Muscle layer of duodenum (tissue), 2 donors: ENCODE results near the gene CNKSR1.

ENCODE experiments used
- H3K27ac ChIP-seq: one replicate; pipeline ENCODE4 v1.7.0; 2013; ENCODE audit warnings: mild to moderate bottlenecking, low read length
- H3K27me3 ChIP-seq: one replicate; pipeline ENCODE4 v1.7.0; 2013; ENCODE audit warnings: low read depth, mild to moderate bottlenecking, control low read depth, low read length
- H3K36me3 ChIP-seq, 2 donors: one replicate each; pipeline ENCODE4 v1.7.0; 2013; ENCODE audit warnings: low read length in 2 of 2, control low read depth in 1 of 2, mild to moderate bottlenecking in 1 of 2; ENCODE audit not compliant: insufficient read depth in 2 of 2, control insufficient read depth in 1 of 2
- H3K4me1 ChIP-seq, 2 donors: one replicate each; pipeline ENCODE4 v1.7.0; 2013; ENCODE audit warnings: low read length in 2 of 2, mild to moderate bottlenecking in 2 of 2, control low read depth in 1 of 2, moderate library complexity in 1 of 2; ENCODE audit not compliant: insufficient read depth in 2 of 2, control insufficient read depth in 1 of 2
- H3K4me3 ChIP-seq, 2 donors: one replicate each; pipeline ENCODE4 v1.7.0; 2013; ENCODE audit warnings: low read length in 2 of 2, low read depth in 1 of 2, mild to moderate bottlenecking in 1 of 2
- H3K9me3 ChIP-seq, 2 donors: one replicate each; pipeline ENCODE4 v1.7.0; 2013; ENCODE audit warnings: low read length in 2 of 2, control low read depth in 1 of 2, mild to moderate bottlenecking in 1 of 2; ENCODE audit not compliant: control insufficient read depth in 1 of 2
- donor health status: healthy.

The CNKSR1 gene

DNA sequence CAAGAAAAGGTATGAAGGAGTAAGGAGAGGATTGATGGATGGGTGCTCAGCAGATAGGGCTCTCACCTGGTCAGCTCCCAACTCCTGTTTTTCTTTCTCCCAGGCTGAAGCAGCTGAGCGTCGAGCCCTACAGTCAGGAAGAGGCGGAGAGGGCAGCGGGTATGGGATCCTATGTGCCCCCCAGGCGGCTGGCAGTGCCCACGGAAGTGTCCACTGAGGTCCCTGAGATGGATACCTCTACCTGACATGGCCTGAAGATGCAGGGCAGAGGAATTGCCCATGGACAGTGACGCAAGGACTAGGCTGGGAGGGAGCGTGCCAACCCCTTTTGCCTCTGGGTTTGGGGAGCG, 6.8 kb upstream of the CNKSR1 start:
- no peaks in the 10 kb centered on the region for H3K27me3 ChIP-seq
- peak overlapping the region; percentile 72 for H3K27ac ChIP-seq
- no peaks in the 10 kb centered on the region for H3K9me3 ChIP-seq
- peaks cover 10 to 22% of the 10 kb centered on the region in 2 donors for H3K4me1 ChIP-seq
- no peaks in the 10 kb centered on the region for H3K36me3 ChIP-seq
- H3K4me3 ChIP-seq = peak overlapping the region; percentile 79 to 89

DNA sequence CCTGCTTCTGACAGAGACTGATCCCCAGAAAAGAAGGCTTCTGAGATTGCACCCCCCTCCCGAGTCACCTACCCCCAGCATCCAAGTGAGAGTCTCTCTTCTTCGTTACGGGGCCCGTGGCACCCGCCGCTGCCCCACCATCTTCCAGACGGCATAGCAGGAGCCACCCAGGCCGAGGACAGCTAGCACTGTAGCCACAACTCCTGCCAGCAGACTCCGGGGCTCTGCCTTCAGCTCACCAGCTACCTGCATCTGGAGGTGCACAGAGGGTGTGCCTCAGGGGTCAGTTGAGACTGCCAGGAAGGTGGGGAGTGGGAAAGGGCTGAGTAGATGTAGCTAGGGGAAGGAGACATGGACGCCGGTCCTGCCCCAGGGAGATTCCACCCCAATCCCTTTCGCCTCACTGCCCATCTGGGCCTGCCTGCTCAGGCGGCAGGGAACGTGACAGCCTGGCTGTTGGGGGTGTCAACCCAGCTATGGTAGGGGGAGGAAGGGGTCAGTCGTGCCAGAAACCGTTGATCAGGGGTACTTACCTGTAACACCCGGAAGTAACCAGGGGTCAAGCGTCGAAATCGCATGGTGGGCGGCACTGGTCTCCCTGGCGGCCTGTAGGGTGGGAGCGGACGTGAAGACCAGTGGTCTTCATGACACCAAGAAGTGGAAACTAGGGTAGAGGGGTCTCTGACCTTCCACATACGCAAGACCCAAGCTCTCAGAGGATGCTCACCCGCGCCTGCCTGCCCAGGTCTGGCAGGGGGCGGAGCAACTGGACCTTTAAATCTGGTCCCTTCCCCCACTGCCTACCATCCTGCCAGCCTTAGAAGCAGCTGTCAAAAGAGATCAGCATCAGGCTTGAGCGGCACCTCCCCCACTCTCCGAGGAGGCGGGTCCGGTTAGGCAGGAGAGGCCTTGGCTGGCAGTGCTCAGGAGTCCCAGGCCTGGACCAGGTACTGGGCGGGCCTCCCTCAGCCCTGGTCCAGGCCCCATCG, 5.9 kb upstream of the CNKSR1 start, which contains the start of gene ZNF593OS:
Gene ZNF593OS (minus strand): TSS at position 749 of the 989 bp plus-strand sequence. CDS start 171 bp downstream, at position 578.
- Histone ChIP-seq H3K4me3 (peak within 1 kb of the TSS; percentile 79 to 89), H3K27ac (no peak within 1 kb of the TSS), H3K4me1 (peaks cover 10 to 22% of the 10 kb centered on the region in 2 donors)

DNA sequence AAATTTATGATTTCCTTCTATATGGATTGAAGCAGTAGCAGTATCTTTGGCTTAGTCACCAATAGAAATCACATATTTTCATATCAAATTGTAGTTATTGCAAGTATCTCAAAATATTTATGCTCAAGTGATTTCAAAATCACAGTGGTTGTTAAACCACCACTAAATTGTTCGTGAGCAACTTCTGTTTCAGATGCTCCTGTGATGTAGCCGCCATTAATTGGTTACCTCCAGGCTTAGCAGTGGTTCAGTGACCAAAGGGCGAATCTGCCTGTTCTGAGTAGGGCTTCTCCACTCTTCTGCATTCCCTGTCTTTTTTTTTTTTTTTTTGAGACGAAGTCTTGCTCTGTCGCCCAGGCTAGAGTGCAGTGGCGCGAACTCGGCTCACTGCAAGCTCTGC, 1.9 kb upstream of the CNKSR1 start:
- no peaks in the 10 kb centered on the region for H3K9me3 ChIP-seq
- no peak overlapping the region for H3K27ac ChIP-seq
- no peaks in the 10 kb centered on the region for H3K36me3 ChIP-seq
- peaks cover 5 to 13% of the 10 kb centered on the region in 2 donors for H3K4me1 ChIP-seq
- H3K27me3 ChIP-seq = no peaks in the 10 kb centered on the region
- no peak overlapping the region for H3K4me3 ChIP-seq

More for the DNA sequence above, 5.9 kb upstream of the CNKSR1 start, which contains the start of gene ZNF593OS:
- Histone ChIP-seq H3K36me3 (no peaks in the 10 kb centered on the region), H3K27me3 (no peaks in the 10 kb centered on the region), H3K9me3 (no peaks in the 10 kb centered on the region)

DNA sequence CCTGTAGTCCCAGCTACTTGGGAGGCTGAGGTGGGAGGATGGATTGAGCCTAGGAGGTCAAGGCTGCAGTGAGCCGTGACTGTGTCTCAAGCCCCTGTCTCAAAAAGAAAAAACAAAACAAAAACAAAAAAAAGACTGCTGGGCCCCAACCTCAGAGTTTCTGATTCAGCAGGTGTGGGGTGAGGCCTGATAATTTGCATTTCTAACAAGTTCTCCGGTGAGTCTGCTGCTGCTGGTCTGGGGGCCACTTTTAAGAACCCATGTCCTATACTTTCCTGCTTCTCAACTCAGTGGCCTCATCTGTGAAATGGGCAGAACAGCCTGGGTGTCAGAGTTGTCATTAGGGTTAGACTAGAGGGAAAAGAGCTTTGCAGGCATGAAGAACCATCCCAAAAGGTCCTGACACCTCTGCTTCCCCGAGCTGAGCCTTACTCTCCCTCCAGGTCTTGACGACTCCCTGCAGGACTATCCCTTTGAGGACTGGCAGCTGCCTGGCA, 2.8 kb downstream of the CNKSR1 start:
- H3K27me3 ChIP-seq = no peaks in the 10 kb centered on the region
- no peaks in the 10 kb centered on the region for H3K9me3 ChIP-seq
- H3K4me1 ChIP-seq = no peaks in the 10 kb centered on the region
- no peak overlapping the region for H3K4me3 ChIP-seq
- H3K27ac ChIP-seq = no peak overlapping the region
- H3K36me3 ChIP-seq = no peaks in the 10 kb centered on the region

DNA sequence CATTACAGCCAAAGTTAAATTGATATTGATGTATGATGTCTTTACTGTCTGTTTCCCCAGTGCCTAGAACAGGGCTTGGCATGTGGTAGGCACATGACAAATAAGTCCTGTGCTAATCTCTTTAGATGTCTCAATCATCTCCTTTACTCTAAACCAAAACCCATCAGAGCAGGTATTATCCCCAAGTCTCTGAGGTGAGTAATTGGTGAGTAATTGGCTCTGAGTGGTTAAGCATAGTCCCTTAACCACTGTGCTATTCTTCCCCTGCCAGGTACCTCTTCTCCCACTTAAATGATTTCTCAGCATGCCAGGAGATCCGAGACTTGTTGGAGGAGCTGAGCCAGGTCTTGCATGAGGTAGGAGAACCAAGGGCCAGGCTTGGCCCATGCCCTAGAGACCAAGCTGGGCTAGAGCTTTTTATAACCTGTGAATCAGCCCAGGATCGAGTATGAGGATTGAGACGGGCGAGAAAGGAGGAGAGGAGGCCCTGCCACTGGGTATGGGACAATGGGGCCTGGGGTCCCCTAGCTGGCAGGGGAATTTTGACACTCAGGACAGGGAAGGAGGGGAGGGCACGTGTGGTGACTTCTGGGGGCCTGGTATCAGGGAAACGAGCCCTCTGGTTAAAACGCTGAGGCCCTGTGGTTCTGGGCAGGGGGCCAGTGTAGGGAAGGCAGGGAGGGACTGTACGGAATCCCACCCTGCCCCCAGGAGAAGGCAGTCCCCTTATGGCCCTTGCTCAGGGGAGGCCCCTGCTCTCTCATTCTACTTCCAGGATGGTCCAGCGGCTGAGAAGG, 4.5 kb downstream of the CNKSR1 start:
- Histone ChIP-seq H3K4me1 (no peaks in the 10 kb centered on the region), H3K4me3 (no peak overlapping the region), H3K27me3 (no peaks in the 10 kb centered on the region), H3K27ac (no peak overlapping the region), H3K9me3 (no peaks in the 10 kb centered on the region), H3K36me3 (no peaks in the 10 kb centered on the region)

DNA sequence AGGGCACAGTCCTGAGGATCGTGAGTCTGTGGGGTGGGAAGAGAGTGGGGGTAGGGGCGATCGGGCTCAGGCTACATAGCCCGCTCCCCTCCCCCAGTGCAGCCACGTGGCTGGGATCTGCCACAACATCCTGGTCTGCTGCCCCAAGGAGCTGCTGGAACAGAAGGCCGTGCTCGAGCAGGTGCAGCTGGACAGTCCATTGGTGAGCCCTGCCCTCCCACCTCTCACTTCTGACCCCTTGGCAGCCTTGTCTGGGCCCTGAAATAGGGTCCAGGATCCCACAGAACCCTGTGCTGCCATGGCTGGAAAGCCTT, 5.0 kb downstream of the CNKSR1 start:
- H3K4me1 ChIP-seq = no peaks in the 10 kb centered on the region
- H3K9me3 ChIP-seq = no peaks in the 10 kb centered on the region
- no peaks in the 10 kb centered on the region for H3K36me3 ChIP-seq
- no peaks in the 10 kb centered on the region for H3K27me3 ChIP-seq
- H3K4me3 ChIP-seq = no peak overlapping the region
- H3K27ac ChIP-seq = no peak overlapping the region

DNA sequence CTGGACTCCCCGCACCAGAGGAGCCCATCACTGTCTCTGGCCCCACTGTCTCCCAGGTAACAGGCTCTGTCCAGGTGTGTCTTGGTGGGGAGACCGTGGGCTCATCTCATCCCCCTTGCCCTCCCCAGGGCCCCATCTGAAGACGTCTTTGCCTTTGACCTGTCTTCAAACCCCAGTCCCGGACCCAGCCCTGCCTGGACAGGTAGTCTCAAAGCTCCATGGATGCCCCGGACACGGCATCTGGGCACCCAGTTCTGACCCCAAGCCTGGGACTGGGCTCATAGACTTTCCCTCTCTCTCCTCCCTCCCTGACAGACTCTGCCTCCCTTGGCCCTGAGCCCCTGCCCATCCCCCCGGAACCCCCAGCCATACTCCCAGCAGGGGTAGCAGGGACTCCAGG, 6.8 kb downstream of the CNKSR1 start:
- H3K9me3 ChIP-seq = no peaks in the 10 kb centered on the region
- H3K4me3 ChIP-seq = no peak overlapping the region
- no peak overlapping the region for H3K27ac ChIP-seq
- H3K36me3 ChIP-seq = no peaks in the 10 kb centered on the region
- no peaks in the 10 kb centered on the region for H3K4me1 ChIP-seq
- H3K27me3 ChIP-seq = no peaks in the 10 kb centered on the region

DNA sequence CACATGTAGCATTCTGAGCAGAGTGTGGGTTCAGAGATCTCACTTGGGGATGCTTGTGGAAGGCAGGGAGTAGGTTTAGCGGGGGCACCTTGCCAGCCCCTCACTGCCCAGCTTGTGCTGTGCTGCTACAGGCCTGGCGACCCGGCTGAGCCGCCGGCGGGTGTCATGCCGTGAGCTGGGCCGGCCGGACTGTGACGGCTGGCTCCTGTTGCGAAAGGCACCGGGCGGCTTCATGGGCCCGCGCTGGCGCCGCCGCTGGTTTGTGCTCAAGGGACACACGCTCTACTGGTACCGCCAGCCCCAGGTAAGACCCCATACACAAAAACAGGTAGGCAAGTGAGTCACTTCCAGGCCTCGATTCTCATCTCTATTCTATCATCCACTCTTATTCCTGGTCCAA, 7.6 kb downstream of the CNKSR1 start:
- H3K36me3 ChIP-seq = no peaks in the 10 kb centered on the region

DNA sequence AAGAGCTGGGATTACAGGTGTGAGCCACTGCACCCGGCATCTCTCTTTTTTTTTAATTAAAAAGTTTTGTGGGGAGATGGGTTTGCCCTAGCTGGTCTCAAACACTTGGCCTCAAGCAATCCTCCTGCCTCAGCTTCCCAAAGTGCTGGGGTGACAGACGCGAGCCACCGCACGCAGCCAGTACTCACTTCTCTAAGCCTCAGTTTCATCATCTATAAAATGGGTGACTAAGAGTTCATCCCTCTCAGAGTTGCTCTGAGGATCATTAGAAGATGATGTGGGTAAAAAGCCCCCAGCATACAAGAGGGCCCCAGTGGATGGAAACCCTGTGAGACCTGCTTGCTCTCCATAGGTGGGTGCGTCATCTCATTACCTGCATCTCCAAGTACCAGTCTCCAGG, 10.6 kb downstream of the CNKSR1 start:
- H3K9me3 ChIP-seq = no peaks in the 10 kb centered on the region

More for the DNA sequence above, 7.6 kb downstream of the CNKSR1 start:
- H3K27me3 ChIP-seq = no peaks in the 10 kb centered on the region
- H3K27ac ChIP-seq = no peak overlapping the region
- H3K9me3 ChIP-seq = no peaks in the 10 kb centered on the region
- H3K4me3 ChIP-seq = no peak overlapping the region
- no peaks in the 10 kb centered on the region for H3K4me1 ChIP-seq

DNA sequence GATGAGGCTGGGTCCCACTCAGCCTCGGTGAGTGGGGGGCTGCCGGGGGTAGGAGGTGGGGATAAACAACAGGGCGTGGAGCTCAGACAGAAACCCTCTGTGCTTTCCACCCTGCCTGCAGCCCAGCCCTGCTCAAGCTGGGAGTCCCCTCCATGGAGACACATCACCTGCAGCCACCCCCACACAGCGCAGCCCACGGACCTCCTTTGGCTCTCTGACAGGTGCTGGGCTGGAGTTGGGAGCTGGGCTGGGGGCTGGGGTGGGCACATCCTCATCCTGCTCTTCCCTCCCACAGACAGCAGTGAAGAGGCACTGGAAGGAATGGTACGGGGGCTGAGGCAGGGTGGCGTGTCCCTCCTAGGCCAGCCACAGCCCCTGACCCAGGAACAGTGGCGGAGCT, 11.2 kb downstream of the CNKSR1 start:
- Histone ChIP-seq H3K27me3 (no peaks in the 10 kb centered on the region), H3K4me1 (no peaks in the 10 kb centered on the region), H3K4me3 (no peak overlapping the region), H3K9me3 (no peaks in the 10 kb centered on the region), H3K27ac (no peak overlapping the region), H3K36me3 (no peaks in the 10 kb centered on the region)

More for the DNA sequence above, 10.6 kb downstream of the CNKSR1 start:
- no peak overlapping the region for H3K4me3 ChIP-seq
- no peaks in the 10 kb centered on the region for H3K27me3 ChIP-seq
- H3K36me3 ChIP-seq = no peaks in the 10 kb centered on the region
- H3K27ac ChIP-seq = no peak overlapping the region
- H3K4me1 ChIP-seq = no peaks in the 10 kb centered on the region

DNA sequence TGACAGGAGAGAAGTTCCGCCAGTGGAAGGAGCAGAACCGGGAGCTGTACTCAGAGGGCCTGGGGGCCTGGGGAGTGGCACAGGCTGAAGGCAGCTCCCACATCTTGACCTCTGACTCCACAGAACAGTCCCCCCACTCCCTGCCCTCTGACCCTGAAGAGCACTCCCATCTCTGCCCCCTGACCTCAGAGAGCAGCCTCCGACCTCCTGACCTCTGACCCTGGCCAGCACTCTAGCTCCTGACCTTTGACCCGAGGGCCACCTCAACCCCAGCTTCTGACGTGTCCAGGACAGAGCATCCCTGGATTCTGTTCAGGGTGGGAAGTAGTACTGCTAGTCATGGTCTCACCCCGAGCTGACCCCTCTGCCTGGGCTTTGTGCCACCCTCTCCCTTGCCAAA, 12.0 kb downstream of the CNKSR1 start:
- Histone ChIP-seq H3K36me3 (no peaks in the 10 kb centered on the region), H3K4me1 (no peaks in the 10 kb centered on the region), H3K4me3 (no peak overlapping the region), H3K9me3 (no peaks in the 10 kb centered on the region), H3K27me3 (no peaks in the 10 kb centered on the region), H3K27ac (no peak overlapping the region)
